Common myeloid progenitor, CD34-positive (primary cell): ENCODE measurements around the gene NTMT2.

Experiments used
- CTCF ChIA-PET: fragments of 350-600 bp; sonication (Branson Sonifier 250); formaldehyde crosslinking; loops from one replicate; lab custom pipeline; 2021; ENCODE audit warnings: antibody characterized with exemption; lab: Charles Lee
- POLR2A ChIA-PET: fragments of 350-600 bp; sonication (Branson Sonifier 250); formaldehyde crosslinking; loops from one replicate; lab custom pipeline; 2021; ENCODE audit warnings: antibody characterized with exemption; lab: Charles Lee
- DNase-seq, 3 donors: peaks; one replicate each; pipeline versions ENCODE4 v3.0.0 to v3.0.0-alpha.2; 2013
- H3K27ac ChIP-seq, 2 experiments: 1 replicate in 1 of 2; 2 replicates in 1 of 2; pipeline ENCODE4 v1.7.0; 2013; ENCODE audit warnings: inconsistent platforms in 2 of 2, low read length in 2 of 2, mild to moderate bottlenecking in 2 of 2, low read depth in 1 of 2, moderate library complexity in 1 of 2; ENCODE audit not compliant: severe bottlenecking in 2 of 2, insufficient read depth in 1 of 2, poor library complexity in 1 of 2
- H3K27me3 ChIP-seq, 5 experiments: replicated peaks in 2 of 5; 1 replicate in 3 of 5; 2 replicates in 2 of 5; pipeline versions ENCODE4 v1.6.1 to v1.7.0; 2013; ENCODE audit warnings: low read length in 4 of 5, mild to moderate bottlenecking in 2 of 5, moderate library complexity in 2 of 5, inconsistent platforms in 1 of 5; ENCODE audit not compliant: insufficient read depth in 5 of 5, control insufficient read depth in 4 of 5
- H3K36me3 ChIP-seq, 4 experiments: 1 replicate in 2 of 4; 2 replicates in 2 of 4; pipeline versions ENCODE4 v1.6.1 to v1.7.0; 2013; ENCODE audit warnings: low read length in 3 of 4, control low read depth in 1 of 4, mild to moderate bottlenecking in 1 of 4; ENCODE audit not compliant: control insufficient read depth in 4 of 4, insufficient read depth in 4 of 4
- H3K4me1 ChIP-seq, 4 experiments: 1 replicate in 3 of 4; 2 replicates in 1 of 4; pipeline versions ENCODE4 v1.6.1 to v1.7.1; 2013; ENCODE audit warnings: low read length in 3 of 4, mild to moderate bottlenecking in 3 of 4, control low read depth in 1 of 4, inconsistent platforms in 1 of 4, moderate library complexity in 1 of 4; ENCODE audit not compliant: control insufficient read depth in 4 of 4, insufficient read depth in 4 of 4; ENCODE audit errors: control extremely low read depth in 1 of 4
- H3K4me3 ChIP-seq, 7 experiments: 1 replicate in 4 of 7; 2 replicates in 3 of 7; pipeline versions ENCODE4 v1.5.1 to v1.7.0; 2013; ENCODE audit warnings: mild to moderate bottlenecking in 7 of 7, low read length in 6 of 7, moderate library complexity in 6 of 7, inconsistent platforms in 2 of 7, low read depth in 2 of 7, control low read depth in 1 of 7; ENCODE audit not compliant: insufficient read depth in 4 of 7, control insufficient read depth in 1 of 7; ENCODE audit errors: extremely low read depth in 1 of 7
- H3K9me3 ChIP-seq, 5 experiments: 1 replicate in 4 of 5; 2 replicates in 1 of 5; pipeline versions ENCODE4 v1.6.1 to v1.7.1; 2013; ENCODE audit warnings: low read length in 4 of 5, mild to moderate bottlenecking in 2 of 5, inconsistent platforms in 1 of 5, low read depth in 1 of 5, moderate library complexity in 1 of 5; ENCODE audit not compliant: control insufficient read depth in 4 of 5, insufficient read depth in 2 of 5; ENCODE audit errors: control extremely low read depth in 1 of 5
- WGBS: methylation state at CpG from one replicate; pipeline ENCODE4 v1.1.5; 2013; ENCODE audit not compliant: insufficient coverage; 5-methylcytosine and 5-hydroxymethylcytosine counted together

The NTMT2 gene

GRCh38 chr1:170215072-170215885, 69.5 kb downstream of the NTMT2 start:
- Histone ChIP-seq H3K4me3 (no peak overlapping the region), H3K27ac (no peak overlapping the region), H3K36me3 (no peaks in the 10 kb centered on the region), H3K27me3 (peaks cover 0 to 14% (median 3%) of the 10 kb centered on the region in 5 experiments), H3K9me3 (peaks cover 0 to 4% (median 0%) of the 10 kb centered on the region in 5 experiments), H3K4me1 (peaks cover 0 to 4% (median 0%) of the 10 kb centered on the region in 4 experiments)
- no peak for DNase-seq
- ChIA-PET CTCF (no interaction called here), POLR2A (no interaction called here)
- 94% methylated on average over 2 of the region's 4 CpGs for WGBS

DNA sequence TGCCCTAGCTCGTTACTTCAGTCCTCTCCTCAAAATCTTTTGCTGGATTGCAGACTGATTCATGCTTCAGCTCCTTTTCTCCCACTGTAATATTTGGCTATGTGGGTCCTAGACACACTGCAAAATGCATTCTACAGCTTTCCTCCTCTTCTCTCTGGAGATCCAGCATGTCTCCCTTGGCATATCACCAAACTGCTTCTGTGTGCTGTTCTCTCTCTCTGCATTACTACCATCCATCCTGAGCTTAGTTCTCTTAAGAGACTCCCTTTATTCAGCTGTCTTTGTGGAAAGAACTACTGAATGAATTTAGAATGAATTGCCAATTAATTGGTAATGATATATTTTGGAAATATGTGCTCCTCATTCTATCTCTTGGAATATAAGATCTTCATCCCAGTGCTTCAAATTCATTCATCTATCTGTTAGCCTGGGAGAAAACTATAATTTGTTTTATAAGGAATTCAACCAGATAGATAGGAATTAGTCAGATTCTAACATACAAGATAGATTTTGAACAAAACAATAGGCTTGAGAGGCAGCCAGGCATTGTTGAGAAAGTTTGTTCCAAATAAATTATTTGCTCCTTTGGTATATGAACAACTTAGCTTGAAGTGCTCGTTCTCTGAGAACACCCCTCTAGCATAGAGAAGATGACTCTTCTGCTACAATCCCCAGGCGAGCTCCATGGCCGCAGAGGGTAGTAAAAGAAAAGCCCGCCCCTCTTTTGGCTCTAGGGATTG, 71.9 kb downstream of the NTMT2 start:
- ChIA-PET POLR2A (no interaction called here), CTCF (interaction anchor here (1.5 kb wide), 1 partner anchor 10 kb away, joined by 4 read pairs; no protein-coding TSS in a partner anchor)
- DNase-seq = no peak
- Histone ChIP-seq H3K9me3 (peaks cover 0 to 4% (median 0%) of the 10 kb centered on the region in 5 experiments), H3K27ac (no peak overlapping the region), H3K36me3 (no peaks in the 10 kb centered on the region), H3K4me3 (no peak overlapping the region), H3K27me3 (peaks cover 0 to 14% (median 3%) of the 10 kb centered on the region in 5 experiments), H3K4me1 (peaks cover 0 to 4% (median 0%) of the 10 kb centered on the region in 4 experiments)
- WGBS = 73% methylated on average over 1 of the region's 5 CpGs

DNA sequence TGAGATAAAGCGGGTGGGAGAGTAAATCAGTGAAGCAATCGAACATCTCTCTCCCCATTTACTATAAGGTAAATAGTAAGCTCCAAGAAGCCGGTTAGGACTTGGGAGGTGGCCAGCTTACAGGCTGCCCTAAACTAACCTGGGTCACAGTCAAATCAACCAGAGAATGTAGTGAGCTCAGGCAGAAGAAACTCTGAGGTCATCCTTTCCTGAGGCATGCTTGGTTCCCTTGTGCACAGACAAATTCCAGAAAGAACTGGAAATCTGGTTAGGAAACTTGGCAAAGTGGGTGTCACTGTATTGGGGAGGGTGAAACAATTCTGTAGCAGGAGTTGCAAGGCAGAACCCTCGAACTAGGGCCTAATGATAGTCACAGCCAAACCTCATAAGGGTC, 72.5 kb downstream of the NTMT2 start:
- ChIA-PET POLR2A (no interaction called here), CTCF (interaction anchor here (1.5 kb wide), 1 partner anchor 11 kb away, joined by 4 read pairs; no protein-coding TSS in a partner anchor)
- no peak overlapping the region for H3K27ac ChIP-seq
- H3K36me3 ChIP-seq = no peaks in the 10 kb centered on the region
- peaks cover 0 to 14% (median 3%) of the 10 kb centered on the region in 5 experiments for H3K27me3 ChIP-seq
- H3K9me3 ChIP-seq = peaks cover 0 to 4% (median 0%) of the 10 kb centered on the region in 5 experiments
- DNase-seq = no peak
- WGBS = 78% methylated on average over 1 of the region's 4 CpGs
- H3K4me3 ChIP-seq = no peak overlapping the region
- peaks cover 0 to 4% (median 0%) of the 10 kb centered on the region in 4 experiments for H3K4me1 ChIP-seq
